Measurements from ENCODE around the gene TRAPPC2. TPM values are rescaled to one million over a fixed set of nuclear protein-coding genes. Genes with fewer than 3 reads are reported as not detected.
A peak's percentile ranks its signal among the peaks of the same experiment; 100 is the strongest.

Gene TRAPPC2
- total RNA-seq, 4 donors from 2014 or later = 5.6 to 48.0 (median 22.8) TPM

DNA sequence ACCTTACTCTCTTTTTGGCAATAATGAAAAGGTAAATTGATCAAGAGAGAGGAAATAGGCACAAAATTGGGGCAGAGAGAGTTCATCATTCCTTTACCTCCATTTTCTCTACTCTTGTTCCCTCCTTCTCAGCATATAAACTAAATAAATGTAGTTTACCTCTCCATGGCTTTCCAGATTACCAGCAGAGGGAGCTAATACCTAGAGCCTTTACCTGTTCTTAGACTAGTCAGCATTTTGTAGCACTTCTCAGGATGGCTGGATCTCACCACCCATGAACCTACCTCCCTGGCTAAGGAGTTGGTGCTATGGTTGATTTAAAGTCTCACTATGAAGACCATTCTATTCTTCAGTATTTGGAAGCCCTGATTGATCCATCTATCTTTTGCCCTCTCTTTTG lies 15.8 kb upstream of the TRAPPC2 start:
- H3K36me3 ChIP-seq = no peaks in the 10 kb centered on the region
- no peak for DNase-seq
- no peaks in the 10 kb centered on the region for H3K9me3 ChIP-seq
- H3K27ac ChIP-seq = no peak overlapping the region
- H3K4me1 ChIP-seq = no peaks in the 10 kb centered on the region
- TF ChIP-seq POLR2A (IDR thresholded peaks at IDR 0.05) = no peak
- TF ChIP-seq, protein P1, sequence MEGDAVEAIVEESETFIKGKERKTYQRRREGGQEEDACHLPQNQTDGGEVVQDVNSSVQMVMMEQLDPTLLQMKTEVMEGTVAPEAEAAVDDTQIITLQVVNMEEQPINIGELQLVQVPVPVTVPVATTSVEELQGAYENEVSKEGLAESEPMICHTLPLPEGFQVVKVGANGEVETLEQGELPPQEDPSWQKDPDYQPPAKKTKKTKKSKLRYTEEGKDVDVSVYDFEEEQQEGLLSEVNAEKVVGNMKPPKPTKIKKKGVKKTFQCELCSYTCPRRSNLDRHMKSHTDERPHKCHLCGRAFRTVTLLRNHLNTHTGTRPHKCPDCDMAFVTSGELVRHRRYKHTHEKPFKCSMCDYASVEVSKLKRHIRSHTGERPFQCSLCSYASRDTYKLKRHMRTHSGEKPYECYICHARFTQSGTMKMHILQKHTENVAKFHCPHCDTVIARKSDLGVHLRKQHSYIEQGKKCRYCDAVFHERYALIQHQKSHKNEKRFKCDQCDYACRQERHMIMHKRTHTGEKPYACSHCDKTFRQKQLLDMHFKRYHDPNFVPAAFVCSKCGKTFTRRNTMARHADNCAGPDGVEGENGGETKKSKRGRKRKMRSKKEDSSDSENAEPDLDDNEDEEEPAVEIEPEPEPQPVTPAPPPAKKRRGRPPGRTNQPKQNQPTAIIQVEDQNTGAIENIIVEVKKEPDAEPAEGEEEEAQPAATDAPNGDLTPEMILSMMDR (IDR thresholded peaks at IDR 0.05) = peak; percentile 39 to 52 (median 40)
- no peak overlapping the region for H3K4me3 ChIP-seq
- H3K27me3 ChIP-seq = no peaks in the 10 kb centered on the region
- intact Hi-C loops (cut with DNase I; ENCODE audit: low total_unique reads) = no loop called here

DNA sequence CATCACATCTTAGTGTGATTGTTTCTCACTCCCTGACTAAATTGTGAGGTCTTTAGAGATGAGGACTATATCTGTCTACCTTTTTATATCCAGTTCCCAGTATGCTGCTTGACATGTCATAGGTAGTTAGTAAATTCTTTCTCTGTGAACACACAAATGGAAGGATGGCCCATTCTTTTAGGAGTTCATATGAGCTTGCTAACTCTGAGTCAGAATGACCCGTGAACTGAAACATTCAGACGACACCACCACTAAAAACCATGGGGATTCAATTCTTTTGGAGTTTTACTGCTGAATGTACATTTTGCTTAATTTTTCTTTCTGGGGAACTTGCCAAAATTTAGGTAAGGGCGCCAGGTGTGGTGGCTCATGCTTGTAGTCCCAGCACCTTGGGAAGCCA lies 14.1 kb upstream of the TRAPPC2 start:
- TF ChIP-seq POLR2A (IDR thresholded peaks at IDR 0.05) = no peak
- TF ChIP-seq, protein P1 (IDR thresholded peaks at IDR 0.05) = no peak
- no peak overlapping the region for H3K4me3 ChIP-seq
- intact Hi-C loops (cut with DNase I; ENCODE audit: low total_unique reads) = no loop called here
- no peak overlapping the region for H3K27ac ChIP-seq
- no peaks in the 10 kb centered on the region for H3K9me3 ChIP-seq
- H3K36me3 ChIP-seq = no peaks in the 10 kb centered on the region
- no peaks in the 10 kb centered on the region for H3K4me1 ChIP-seq
- DNase-seq = no peak
- H3K27me3 ChIP-seq = no peaks in the 10 kb centered on the region

DNA sequence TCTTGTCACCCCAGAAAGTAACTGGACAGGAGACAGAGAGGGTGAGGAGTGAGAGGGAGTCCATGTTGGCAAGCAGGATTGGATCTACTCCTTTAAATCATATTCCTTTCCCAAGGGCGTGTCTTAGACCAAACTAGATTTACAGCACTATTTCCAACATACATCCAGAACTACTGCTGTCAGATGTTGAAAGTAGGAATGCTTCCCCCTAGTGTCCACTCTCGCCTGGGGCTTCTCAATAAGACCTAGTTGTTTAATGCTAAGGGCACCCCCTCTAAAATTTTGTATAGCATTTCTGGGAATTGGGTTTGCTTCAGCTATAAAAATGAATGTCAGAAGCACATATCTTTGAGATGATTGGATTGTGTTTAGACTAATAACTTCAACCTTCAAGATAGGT lies 13.4 kb upstream of the TRAPPC2 start:
- DNase-seq = peak in 1 of 2 donors; percentile 62
- Histone ChIP-seq H3K9me3 (no peaks in the 10 kb centered on the region), H3K4me3 (no peak overlapping the region), H3K36me3 (no peaks in the 10 kb centered on the region), H3K4me1 (no peaks in the 10 kb centered on the region), H3K27me3 (no peaks in the 10 kb centered on the region), H3K27ac (no peak overlapping the region)
- intact Hi-C loops (cut with DNase I; ENCODE audit: low total_unique reads) = no loop called here
- no peak for TF ChIP-seq POLR2A (IDR thresholded peaks at IDR 0.05)
- TF ChIP-seq, protein P1 (IDR thresholded peaks at IDR 0.05) = peak in 3 of 4 experiments; percentile 22 to 49 (median 34)

DNA sequence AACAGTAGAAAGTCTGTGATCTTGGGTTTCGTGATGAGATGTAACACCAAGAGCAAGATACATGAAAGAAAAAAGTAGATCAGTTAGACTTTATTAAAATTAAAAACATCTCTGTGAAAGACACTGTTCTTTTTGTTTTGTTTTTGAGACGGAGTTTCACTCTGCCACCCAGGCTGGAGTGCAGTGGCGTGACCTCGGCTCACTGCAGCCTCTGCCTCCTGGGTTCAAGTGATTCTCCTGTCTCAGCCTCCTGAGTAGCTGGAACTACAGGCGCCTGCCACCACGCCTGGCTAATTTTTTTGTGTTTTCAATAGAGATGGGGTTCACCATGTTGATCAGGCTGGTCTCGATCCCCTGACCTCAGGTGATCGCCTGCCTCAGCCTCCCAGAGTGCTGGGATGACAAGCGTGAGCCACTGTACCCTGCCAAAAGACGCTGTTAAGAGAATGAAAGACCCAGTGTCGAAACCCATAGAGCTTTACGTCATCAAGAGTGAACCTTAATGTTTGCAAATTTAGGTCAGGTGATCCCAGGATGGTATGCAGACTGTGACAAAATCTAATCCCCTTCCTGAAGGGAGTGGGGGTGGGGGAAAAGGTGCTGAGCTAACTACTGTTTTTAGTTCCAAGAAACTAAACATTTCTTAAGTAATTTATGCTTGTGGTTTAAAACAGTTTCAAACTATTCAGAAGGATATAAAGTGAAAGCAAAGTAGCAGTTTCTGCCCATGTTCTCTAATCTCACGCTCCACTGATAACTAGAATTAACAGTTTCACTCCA lies 8.2 kb upstream of the TRAPPC2 start:
- Histone ChIP-seq H3K27ac (peak overlapping the region; percentile 49 to 64), H3K27me3 (no peaks in the 10 kb centered on the region), H3K4me3 (no peak overlapping the region), H3K36me3 (no peaks in the 10 kb centered on the region), H3K9me3 (no peaks in the 10 kb centered on the region), H3K4me1 (no peaks in the 10 kb centered on the region)
- no peak for TF ChIP-seq POLR2A (IDR thresholded peaks at IDR 0.05)
- TF ChIP-seq, protein P1 (IDR thresholded peaks at IDR 0.05) = no peak
- intact Hi-C loops (cut with DNase I; ENCODE audit: low total_unique reads) = no loop called here
- no peak for DNase-seq

DNA sequence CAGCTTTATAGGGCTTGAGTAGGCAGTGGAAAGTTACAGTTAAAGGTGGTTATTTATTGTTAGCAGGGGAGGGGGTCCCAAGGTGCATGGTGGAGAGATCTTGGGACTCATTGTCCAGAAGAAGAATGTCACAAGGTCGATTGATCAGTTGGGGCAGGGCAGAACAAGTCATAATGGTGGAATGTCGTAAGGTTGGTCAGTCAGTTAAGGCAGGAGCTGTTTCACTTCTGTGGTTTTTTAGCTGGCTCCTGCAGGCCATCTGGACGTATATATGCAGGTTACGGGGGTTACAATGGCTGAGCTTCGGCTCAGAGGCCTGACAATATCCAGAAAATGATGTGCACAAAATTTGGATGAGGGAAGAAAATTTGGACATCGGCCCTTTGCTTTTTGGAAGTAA lies 7.3 kb upstream of the TRAPPC2 start:
- TF ChIP-seq, protein P1 (IDR thresholded peaks at IDR 0.05) = no peak
- no peak for TF ChIP-seq POLR2A (IDR thresholded peaks at IDR 0.05)
- no peak overlapping the region for H3K4me3 ChIP-seq
- intact Hi-C loops (cut with DNase I; ENCODE audit: low total_unique reads) = no loop called here
- H3K27me3 ChIP-seq = no peaks in the 10 kb centered on the region
- no peak overlapping the region for H3K27ac ChIP-seq
- no peaks in the 10 kb centered on the region for H3K4me1 ChIP-seq
- H3K36me3 ChIP-seq = no peaks in the 10 kb centered on the region
- H3K9me3 ChIP-seq = no peaks in the 10 kb centered on the region
- DNase-seq = no peak

Measured in uterus (tissue), 4 donors.